ENCODE measurements around the gene DPH6.
"Not testable (repeated sequence)": the region's sequence is repeated elsewhere in the genome, so short reads cannot be mapped to it uniquely, and the experiment has no call there.

The DPH6 gene

GRCh38 chr15:35445891-35446290 lies 100.1 kb downstream of the DPH6 start:
- no peaks in the 10 kb centered on the region for H3K4me1 Mint-ChIP-seq (ENCODE audit: low read depth)
- no peak overlapping the region for H3K27ac Mint-ChIP-seq
- no peaks in the 10 kb centered on the region for H3K9me3 Mint-ChIP-seq
- H3K27me3 Mint-ChIP-seq, result no peaks in the 10 kb centered on the region
- no peak for DNase-seq
- H3K36me3 Mint-ChIP-seq (ENCODE audit: low read depth), result peaks cover 39% of the 10 kb centered on the region
- no peak overlapping the region for H3K4me3 Mint-ChIP-seq

- no peaks in the 10 kb centered on the region for H3K27me3 Mint-ChIP-seq
Observed at GRCh38 chr15:35444557-35445204, 101.3 kb downstream of the DPH6 start.

GRCh38 chr15:35443376-35443775 lies 102.6 kb downstream of the DPH6 start:
- no peak for DNase-seq
- Mint-ChIP-seq H3K27me3 (no peaks in the 10 kb centered on the region), H3K4me3 (no peak overlapping the region), H3K36me3 (ENCODE audit: low read depth) (peaks cover 35% of the 10 kb centered on the region), H3K4me1 (ENCODE audit: low read depth) (no peaks in the 10 kb centered on the region), H3K9me3 (no peaks in the 10 kb centered on the region), H3K27ac (no peak overlapping the region)

More at GRCh38 chr15:35444557-35445204, 101.3 kb downstream of the DPH6 start:
- no peaks in the 10 kb centered on the region for H3K4me1 Mint-ChIP-seq (ENCODE audit: low read depth)
- H3K4me3 Mint-ChIP-seq, result no peak overlapping the region
- peaks cover 37% of the 10 kb centered on the region for H3K36me3 Mint-ChIP-seq (ENCODE audit: low read depth)
- no peaks in the 10 kb centered on the region for H3K9me3 Mint-ChIP-seq
- no peak for DNase-seq
- no peak overlapping the region for H3K27ac Mint-ChIP-seq

- H3K9me3 Mint-ChIP-seq, result no peaks in the 10 kb centered on the region
- H3K4me1 Mint-ChIP-seq (ENCODE audit: low read depth), result no peaks in the 10 kb centered on the region
- H3K36me3 Mint-ChIP-seq (ENCODE audit: low read depth), result peaks cover 36% of the 10 kb centered on the region
- H3K27me3 Mint-ChIP-seq, result no peaks in the 10 kb centered on the region
- no peak for DNase-seq
- H3K4me3 Mint-ChIP-seq, result no peak overlapping the region
- no peak overlapping the region for H3K27ac Mint-ChIP-seq
Observed at GRCh38 chr15:35442742-35443141, 103.2 kb downstream of the DPH6 start.

- H3K4me1 Mint-ChIP-seq (ENCODE audit: low read depth); DNase-seq: not testable (repeated sequence)
Observed at GRCh38 chr15:35441279-35441678, 104.7 kb downstream of the DPH6 start.

GRCh38 chr15:35440265-35440664 lies 105.7 kb downstream of the DPH6 start:
- Mint-ChIP-seq H3K27ac (no peak overlapping the region), H3K9me3 (no peaks in the 10 kb centered on the region), H3K4me3 (no peak overlapping the region), H3K36me3 (ENCODE audit: low read depth) (peaks cover 40% of the 10 kb centered on the region), H3K4me1 (ENCODE audit: low read depth) (no peaks in the 10 kb centered on the region), H3K27me3 (no peaks in the 10 kb centered on the region)
- no peak for DNase-seq

More at GRCh38 chr15:35441279-35441678, 104.7 kb downstream of the DPH6 start:
- not testable (repeated sequence) for H3K4me3 Mint-ChIP-seq, H3K27ac Mint-ChIP-seq, H3K27me3 Mint-ChIP-seq, H3K9me3 Mint-ChIP-seq
- H3K36me3 Mint-ChIP-seq (ENCODE audit: low read depth), result peaks cover 34% of the 10 kb centered on the region

- no peak for DNase-seq
- Mint-ChIP-seq H3K9me3 (no peaks in the 10 kb centered on the region), H3K4me3 (no peak overlapping the region), H3K27me3 (no peaks in the 10 kb centered on the region), H3K36me3 (ENCODE audit: low read depth) (peaks cover 40% of the 10 kb centered on the region), H3K27ac (no peak overlapping the region), H3K4me1 (ENCODE audit: low read depth) (no peaks in the 10 kb centered on the region)
Observed at GRCh38 chr15:35439291-35439690, 106.7 kb downstream of the DPH6 start.

GRCh38 chr15:35437157-35437556 lies 108.8 kb downstream of the DPH6 start:
- H3K27me3 Mint-ChIP-seq, result no peaks in the 10 kb centered on the region
- no peak for DNase-seq
- H3K4me1 Mint-ChIP-seq (ENCODE audit: low read depth), result peaks cover 4% of the 10 kb centered on the region
- no peak overlapping the region for H3K27ac Mint-ChIP-seq
- no peaks in the 10 kb centered on the region for H3K9me3 Mint-ChIP-seq
- no peak overlapping the region for H3K4me3 Mint-ChIP-seq
- H3K36me3 Mint-ChIP-seq (ENCODE audit: low read depth), result peaks cover 40% of the 10 kb centered on the region

GRCh38 chr15:35436422-35436821 lies 109.5 kb downstream of the DPH6 start:
- Mint-ChIP-seq H3K36me3 (ENCODE audit: low read depth) (peaks cover 36% of the 10 kb centered on the region), H3K4me1 (ENCODE audit: low read depth) (peaks cover 4% of the 10 kb centered on the region), H3K9me3 (no peaks in the 10 kb centered on the region), H3K27ac (no peak overlapping the region), H3K4me3 (no peak overlapping the region), H3K27me3 (no peaks in the 10 kb centered on the region)
- no peak for DNase-seq

- no peak for DNase-seq
- Mint-ChIP-seq H3K9me3 (no peaks in the 10 kb centered on the region), H3K27me3 (no peaks in the 10 kb centered on the region), H3K27ac (no peak overlapping the region), H3K4me1 (ENCODE audit: low read depth) (peaks cover 4% of the 10 kb centered on the region), H3K4me3 (no peak overlapping the region), H3K36me3 (ENCODE audit: low read depth) (peaks cover 9% of the 10 kb centered on the region)
Observed at GRCh38 chr15:35431281-35431680, 114.7 kb downstream of the DPH6 start.

- no peak for DNase-seq
- Mint-ChIP-seq H3K27ac (no peak overlapping the region), H3K4me1 (ENCODE audit: low read depth) (peaks cover 4% of the 10 kb centered on the region), H3K36me3 (ENCODE audit: low read depth) (peaks cover 3% of the 10 kb centered on the region), H3K27me3 (no peaks in the 10 kb centered on the region), H3K4me3 (no peak overlapping the region), H3K9me3 (no peaks in the 10 kb centered on the region)
Observed at GRCh38 chr15:35430301-35430700, 115.7 kb downstream of the DPH6 start.

- no peak for DNase-seq
- H3K27me3 Mint-ChIP-seq, result no peaks in the 10 kb centered on the region
- H3K9me3 Mint-ChIP-seq, result no peaks in the 10 kb centered on the region
- H3K27ac Mint-ChIP-seq, result no peak overlapping the region
- peaks cover 9% of the 10 kb centered on the region for H3K36me3 Mint-ChIP-seq (ENCODE audit: low read depth)
- H3K4me1 Mint-ChIP-seq (ENCODE audit: low read depth), result no peaks in the 10 kb centered on the region
- H3K4me3 Mint-ChIP-seq, result no peak overlapping the region
Observed at GRCh38 chr15:35427496-35427895, 118.5 kb downstream of the DPH6 start.

- Mint-ChIP-seq H3K27me3 (no peaks in the 10 kb centered on the region), H3K9me3 (no peaks in the 10 kb centered on the region), H3K27ac (no peak overlapping the region), H3K4me1 (ENCODE audit: low read depth) (no peaks in the 10 kb centered on the region), H3K36me3 (ENCODE audit: low read depth) (peaks cover 9% of the 10 kb centered on the region), H3K4me3 (no peak overlapping the region)
- no peak for DNase-seq
Observed at GRCh38 chr15:35427091-35427490, 118.9 kb downstream of the DPH6 start.

GRCh38 chr15:35410775-35411174 lies 135.2 kb downstream of the DPH6 start:
- peaks cover 3% of the 10 kb centered on the region for H3K36me3 Mint-ChIP-seq (ENCODE audit: low read depth)
- no peaks in the 10 kb centered on the region for H3K9me3 Mint-ChIP-seq
- DNase-seq, result no peak
- no peaks in the 10 kb centered on the region for H3K4me1 Mint-ChIP-seq (ENCODE audit: low read depth)
- H3K27me3 Mint-ChIP-seq, result no peaks in the 10 kb centered on the region
- no peak overlapping the region for H3K27ac Mint-ChIP-seq
- no peak overlapping the region for H3K4me3 Mint-ChIP-seq

- H3K4me1 Mint-ChIP-seq (ENCODE audit: low read depth), result no peaks in the 10 kb centered on the region
- H3K36me3 Mint-ChIP-seq (ENCODE audit: low read depth), result peaks cover 23% of the 10 kb centered on the region
- H3K27ac Mint-ChIP-seq, result no peak overlapping the region
- no peaks in the 10 kb centered on the region for H3K27me3 Mint-ChIP-seq
- no peak for DNase-seq
- H3K9me3 Mint-ChIP-seq, result peaks cover 2% of the 10 kb centered on the region
- H3K4me3 Mint-ChIP-seq, result no peak overlapping the region
Observed at GRCh38 chr15:35399901-35400300, 146.1 kb downstream of the DPH6 start.

- Mint-ChIP-seq H3K27ac (no peak overlapping the region), H3K9me3 (peaks cover 3% of the 10 kb centered on the region), H3K27me3 (no peaks in the 10 kb centered on the region), H3K4me3 (no peak overlapping the region), H3K4me1 (ENCODE audit: low read depth) (no peaks in the 10 kb centered on the region), H3K36me3 (ENCODE audit: low read depth) (peaks cover 37% of the 10 kb centered on the region)
- DNase-seq, result no peak
Observed at GRCh38 chr15:35397027-35397426, 148.9 kb downstream of the DPH6 start.
